ENCODE data around the gene KRTAP10-2.
A peak's percentile ranks its signal among the peaks of the same experiment; 100 is the strongest.

Gene KRTAP10-2

GRCh38 chr21:44524414-44525371 lies 26.6 kb downstream of the KRTAP10-2 start:
- DNase-seq, result no peak

GRCh38 chr21:44523567-44524413 lies 27.5 kb downstream of the KRTAP10-2 start:
- no peak for DNase-seq

- no peak for DNase-seq
These were observed 28.5 kb downstream of the KRTAP10-2 start for GRCh38 chr21:44522753-44523204.

DNA sequence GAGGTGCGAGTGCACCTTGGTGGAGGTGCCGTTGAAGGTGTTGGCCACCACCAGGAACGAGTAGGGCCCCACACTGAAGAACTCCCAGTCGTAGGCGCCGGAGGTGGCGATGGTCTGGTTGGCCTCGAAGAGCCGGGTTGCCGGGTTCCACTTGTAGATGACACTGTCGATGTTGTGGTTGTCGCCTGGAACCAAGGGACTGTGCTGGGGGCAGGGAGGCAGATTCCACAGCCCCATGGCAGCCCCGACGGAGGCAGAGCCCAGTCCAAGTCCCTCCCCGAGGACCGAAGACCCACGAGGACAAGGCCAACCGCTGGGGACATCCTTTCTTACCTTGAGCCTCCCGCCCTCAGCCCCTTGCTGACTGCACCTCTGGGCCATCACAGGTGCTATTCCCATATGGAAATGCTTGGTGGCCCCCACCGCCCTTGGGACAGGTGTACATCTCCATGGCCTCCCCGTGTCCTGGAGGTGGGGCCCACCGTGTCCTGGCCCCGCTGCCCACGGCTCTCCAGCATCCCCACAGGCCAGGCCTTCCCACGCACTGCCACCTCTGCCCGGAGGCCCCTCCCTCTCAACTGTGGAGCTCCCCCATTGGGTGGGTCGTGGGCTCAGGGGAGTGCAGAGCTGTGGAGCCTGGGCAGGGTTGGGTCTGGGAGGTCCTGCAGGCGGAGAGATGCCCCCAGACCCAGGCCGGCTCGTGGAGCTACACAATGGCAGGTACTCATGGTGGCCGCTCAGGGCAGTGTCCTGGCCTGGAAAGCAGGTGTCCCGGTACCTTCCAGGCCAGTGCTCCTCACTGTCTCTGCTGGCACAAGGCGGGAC lies 29.2 kb downstream of the KRTAP10-2 start:
- peak; percentile 12 for DNase-seq

DNA sequence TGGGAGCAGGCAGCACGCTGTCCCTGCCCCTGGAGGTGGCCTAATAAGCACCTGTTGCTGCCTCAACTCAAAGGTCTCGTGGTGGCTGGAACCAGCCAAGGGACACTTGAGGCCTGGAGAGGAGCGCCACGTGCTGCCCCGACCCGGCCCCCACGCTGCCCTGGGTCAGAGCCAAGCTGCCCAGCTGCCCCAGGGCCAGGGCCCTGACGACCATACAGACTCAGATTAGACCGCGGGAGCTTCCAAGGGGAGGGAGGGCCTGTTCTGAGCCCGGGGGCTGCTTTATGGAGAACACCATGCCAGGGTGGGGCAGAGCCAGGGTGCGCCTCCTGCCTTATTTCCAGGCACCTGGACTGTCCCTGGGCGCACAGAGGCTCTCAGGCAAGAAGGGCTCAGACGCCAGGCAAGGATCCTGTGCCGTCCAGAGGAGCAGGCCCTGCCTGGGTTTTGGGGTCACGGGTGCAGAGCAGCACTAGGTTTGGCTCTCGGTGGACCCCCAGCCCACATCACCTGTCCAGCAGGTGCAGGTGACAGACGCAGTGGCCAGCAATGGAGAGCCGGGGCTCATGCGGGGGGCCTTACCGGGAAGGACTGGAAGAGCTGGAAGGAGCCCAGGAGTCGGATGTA lies 29.9 kb downstream of the KRTAP10-2 start:
- peak; percentile 9 for DNase-seq

DNA sequence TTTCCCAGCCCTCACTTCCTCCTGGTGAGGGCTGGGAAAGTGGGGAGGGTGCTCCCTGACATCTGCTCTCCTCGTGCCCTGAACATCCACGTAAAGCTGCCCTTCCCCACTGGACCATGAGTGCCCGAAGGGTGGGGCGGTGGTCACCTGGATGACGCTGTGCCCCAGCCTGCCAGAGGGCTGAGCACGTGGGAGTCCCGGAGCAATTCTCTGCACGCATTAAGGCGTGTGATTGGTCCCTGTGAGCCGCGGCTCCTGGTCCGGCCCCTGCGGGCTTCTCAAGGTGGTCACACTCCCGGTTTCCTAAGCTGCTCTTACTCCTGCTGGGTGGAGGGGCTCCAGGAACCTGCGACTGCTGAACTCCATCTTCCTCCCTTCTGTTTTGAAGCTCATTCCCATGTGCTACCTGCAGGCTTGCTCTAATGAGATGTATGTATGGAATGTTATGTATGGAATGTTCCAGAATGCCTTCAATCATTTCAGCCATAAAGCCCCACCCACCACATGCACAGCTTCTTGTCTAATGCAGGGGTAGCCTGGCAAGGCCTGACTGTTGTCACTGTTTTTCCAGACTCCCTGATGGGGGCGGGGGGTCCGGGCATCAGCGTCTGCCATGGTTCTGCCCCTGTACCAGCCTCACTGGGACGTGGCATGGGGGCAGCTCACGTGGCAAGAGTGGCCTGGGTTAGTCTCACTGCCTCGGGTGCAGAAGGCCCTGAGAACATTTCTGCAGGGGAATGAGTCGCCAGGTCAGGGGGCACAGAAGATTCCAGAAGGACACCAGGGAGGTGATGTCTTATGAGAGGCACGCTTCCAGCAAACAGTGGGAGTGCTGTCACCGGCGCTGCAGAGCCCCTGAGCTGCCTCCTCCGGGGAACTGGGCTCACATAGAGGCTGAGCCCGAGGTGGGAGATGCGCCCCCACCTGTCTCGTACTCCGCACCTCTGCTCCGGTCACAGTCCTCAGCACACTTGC lies 30.7 kb downstream of the KRTAP10-2 start:
- no peak for DNase-seq

DNA sequence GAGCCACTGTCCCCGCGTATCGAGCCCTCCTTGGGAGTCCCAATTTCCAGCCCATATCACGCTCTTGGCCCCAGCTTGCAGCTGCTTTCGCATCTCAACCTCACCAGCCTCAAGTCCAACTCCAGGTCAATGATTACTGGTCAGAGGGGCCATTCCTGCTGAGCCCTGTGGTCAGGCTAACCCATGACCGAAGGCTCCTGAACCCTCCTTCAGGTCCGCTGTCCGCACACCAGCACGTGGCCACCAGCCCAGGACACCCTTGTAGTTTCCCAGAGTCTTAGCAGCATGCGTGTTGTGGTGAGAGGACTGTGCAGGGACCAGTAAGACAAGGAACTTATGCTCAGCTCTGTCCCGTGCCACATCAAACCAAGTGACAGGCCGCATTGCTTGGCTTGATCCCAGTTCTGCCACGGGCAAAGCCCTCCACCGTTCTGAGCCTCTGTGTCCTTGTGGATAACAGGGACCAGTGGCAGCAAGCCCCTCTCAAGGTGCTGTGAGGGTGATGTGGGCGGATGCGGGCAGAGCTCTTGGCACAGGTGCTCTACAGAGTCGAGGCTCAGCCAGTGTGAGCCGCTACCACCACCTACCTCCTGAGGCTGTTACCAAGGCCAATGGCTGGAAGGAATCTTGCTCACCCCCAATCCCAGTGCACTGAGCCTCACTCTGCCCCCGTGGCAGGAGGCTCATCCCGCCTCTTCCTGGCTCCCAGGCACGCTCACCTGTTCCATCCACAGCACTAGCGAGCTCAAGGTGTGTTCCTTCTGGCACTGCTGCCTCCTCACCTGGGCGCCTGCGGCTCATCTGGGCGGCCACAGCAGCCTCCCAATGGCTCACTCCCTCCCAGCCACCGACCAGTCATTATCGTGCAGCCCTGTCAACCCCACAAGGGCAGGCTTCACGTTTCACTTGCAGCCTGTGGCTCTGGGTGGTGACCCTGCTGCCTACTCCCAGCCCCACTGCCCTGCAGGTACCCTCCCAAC lies 31.7 kb downstream of the KRTAP10-2 start:
- no peak for DNase-seq

DNA sequence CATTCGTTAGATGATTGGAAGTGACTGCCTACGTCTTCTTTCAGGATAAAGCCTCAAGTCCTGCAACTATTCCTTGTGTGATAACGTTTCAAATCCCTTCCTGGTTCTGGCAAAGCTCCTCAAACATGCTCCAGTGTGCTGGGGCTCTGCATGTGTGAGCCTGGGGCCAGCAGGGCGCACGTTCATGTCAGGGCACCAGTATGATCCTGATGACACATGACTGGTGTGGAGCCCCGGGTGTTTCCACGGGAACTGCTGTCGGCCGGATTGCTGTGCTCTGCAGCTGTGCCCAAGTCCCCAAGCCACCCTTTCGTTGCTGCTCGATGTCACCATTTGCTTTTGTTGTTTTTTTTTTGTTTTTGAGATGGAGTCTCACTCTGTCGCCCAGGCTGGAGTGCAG lies 32.6 kb downstream of the KRTAP10-2 start:
- no peak for DNase-seq

DNA sequence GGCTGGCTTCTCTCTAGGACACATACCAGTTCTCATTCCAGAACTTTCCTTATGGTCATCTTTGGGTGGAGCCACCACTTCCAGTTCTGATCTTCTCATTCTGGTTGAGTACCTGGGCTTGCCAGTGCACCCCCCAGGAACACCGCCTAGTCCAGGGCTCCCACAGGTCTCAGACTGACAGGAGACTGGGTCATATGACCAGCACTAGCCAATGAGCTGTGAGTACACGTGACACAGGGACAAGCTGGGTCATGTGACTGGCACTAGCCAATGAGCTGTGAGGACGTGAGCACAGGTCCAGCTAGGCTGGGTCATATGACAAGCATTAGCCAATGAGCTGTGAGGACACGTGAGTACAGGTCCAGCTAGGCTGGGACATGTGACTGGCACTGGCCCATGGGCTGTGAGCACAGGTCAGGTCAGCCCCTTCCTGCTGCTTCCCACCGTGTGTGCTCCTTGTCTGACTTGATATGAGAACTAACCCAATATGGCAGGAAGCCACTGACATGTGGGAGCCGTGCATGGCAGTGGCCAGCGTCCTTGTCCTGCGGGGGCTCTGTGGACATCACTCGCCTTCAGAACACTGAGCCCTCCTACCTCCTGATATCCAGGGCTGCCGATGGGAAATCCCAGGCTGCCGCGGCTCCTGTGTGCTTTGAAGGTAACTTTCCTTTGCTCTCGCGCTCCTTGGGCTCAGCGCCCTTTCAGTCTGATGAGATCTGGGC lies 34.0 kb downstream of the KRTAP10-2 start:
- DNase-seq, result no peak

DNA sequence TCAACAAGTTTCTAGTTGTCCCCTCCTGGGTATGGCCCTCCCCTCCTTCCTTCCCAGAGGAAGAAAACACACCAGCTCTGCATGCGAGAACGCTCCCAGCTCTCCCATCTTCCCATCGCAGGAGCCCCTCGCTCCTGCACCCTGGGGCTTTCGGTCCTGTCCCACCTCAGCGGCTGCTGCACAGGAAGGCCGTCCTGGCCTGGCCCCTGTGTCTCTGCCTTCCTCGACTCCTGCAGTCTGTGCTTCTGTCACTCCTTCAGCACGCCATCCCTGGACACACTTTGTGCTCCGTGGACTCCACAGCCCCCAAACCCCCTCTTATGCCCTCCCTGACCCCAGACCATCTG lies 34.5 kb downstream of the KRTAP10-2 start:
- DNase-seq, result no peak

GRCh38 chr21:44516342-44516741 lies 35.0 kb downstream of the KRTAP10-2 start:
- no peak for DNase-seq

DNA sequence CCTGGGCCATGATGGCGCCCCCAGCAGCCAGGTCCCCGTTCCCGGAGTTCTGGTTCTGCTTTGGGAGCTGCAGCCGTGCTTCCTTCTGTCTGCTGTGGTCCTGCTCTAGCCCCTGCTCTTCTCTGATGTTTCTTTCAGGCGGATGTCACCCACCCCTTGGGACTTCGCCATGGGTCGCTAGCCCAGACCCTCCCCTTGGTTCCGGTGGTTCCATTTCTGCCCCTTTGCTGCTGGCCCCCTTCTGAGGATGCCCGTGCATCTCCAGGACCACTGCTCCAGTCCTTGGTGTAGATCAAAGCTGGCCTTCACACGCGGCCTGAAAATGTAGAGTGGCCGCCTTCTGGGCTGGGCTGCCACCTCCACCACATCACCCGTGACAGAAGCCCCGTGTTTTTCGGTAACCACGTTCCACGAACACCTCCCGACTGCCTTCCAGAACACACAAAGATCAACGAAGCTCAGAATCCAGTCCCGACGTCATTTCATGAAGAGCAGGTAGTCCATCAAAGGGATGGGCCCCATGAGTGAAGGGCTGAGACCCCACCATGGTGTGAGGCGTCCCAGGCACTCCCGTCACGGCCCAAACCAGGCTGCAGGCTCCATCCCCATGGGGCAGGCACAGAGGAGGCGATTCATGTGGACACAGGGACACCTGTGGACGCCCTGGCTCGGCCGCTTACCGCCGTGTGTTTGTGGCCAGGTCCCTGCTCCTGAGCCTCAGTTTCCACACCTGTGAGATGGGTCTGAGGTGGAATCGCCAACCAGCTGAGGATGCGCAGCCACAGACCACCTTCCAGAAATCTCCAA lies 35.7 kb downstream of the KRTAP10-2 start:
- no peak for DNase-seq

GRCh38 chr21:44514746-44515358 lies 36.5 kb downstream of the KRTAP10-2 start:
- no peak for DNase-seq

GRCh38 chr21:44514218-44514520 lies 37.1 kb downstream of the KRTAP10-2 start:
- DNase-seq, result no peak

DNA sequence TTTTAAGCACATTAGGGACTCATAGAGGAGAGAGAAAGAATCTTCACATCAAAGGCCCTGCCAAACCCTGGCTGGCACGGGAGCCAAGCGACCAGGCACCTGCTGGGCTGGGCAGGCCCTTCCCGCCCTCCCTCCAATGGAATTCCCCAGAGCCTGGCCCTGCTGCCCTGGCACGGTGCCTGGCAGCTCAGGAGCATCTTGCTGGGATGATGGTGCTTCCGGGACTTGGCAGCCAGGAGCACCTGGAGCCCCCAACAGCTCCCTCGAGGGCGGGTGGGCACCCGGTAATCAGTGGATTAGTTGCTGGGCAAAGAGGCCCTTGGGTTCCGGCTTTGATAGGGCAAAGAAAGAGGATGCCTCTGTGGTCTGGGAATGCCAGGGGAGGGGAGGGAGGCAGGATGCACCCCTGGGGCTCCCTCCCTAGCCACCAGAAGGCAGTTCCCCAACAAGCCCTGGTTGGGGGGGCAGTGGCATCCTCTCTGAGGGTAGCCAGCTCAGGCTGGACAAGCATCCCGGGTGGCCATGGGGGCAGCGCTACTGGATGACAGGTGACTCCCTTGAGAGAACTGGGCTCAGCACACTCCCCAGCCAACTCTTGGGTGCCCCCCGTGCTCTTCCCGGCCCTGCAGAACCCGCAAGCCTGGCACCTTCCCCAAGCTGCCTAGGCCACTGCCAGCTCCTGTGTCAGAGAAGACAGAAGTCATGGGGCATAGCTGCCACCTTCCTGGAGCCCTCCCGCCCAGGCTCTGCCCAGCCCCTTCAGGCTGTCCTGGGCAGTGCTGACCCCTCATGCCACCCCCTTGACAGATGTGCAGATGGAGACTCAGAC lies 37.7 kb downstream of the KRTAP10-2 start:
- DNase-seq, result no peak

GRCh38 chr21:44512496-44513388 lies 38.6 kb downstream of the KRTAP10-2 start:
- DNase-seq, result no peak
